T-cell (primary cell): Measurements from ENCODE around the gene ZBTB4. TPM values are rescaled to one million over a fixed set of nuclear protein-coding genes. Genes with fewer than 3 reads are reported as not detected.

ENCODE experiments used
- ATAC-seq, 4 experiments: fragments of 200-7000 bp in 3 of 4; fragments of 150-1000 bp in 1 of 4; cut with Tn5 transposase; replicated peaks in 1 of 4; 1 replicate in 3 of 4; 2 replicates in 1 of 4; pipeline ENCODE4 v1.10.0; 2021; ENCODE audit warnings: moderate library complexity in 3 of 4, mild to moderate bottlenecking in 2 of 4, moderate number of reproducible peaks in 1 of 4
- CTCF ChIA-PET, 2 donors: fragments of 300-600 bp; sonication (Branson Sonifier 250); formaldehyde crosslinking; loops; one replicate each; lab custom pipeline; 2022; ENCODE audit warnings: antibody characterized with exemption in 2 of 2; lab: Charles Lee
- POLR2A ChIA-PET, 2 donors: fragments of 300-600 bp; sonication (Branson Sonifier 250); formaldehyde crosslinking; loops; one replicate each; lab custom pipeline; 2022; ENCODE audit warnings: antibody characterized with exemption in 2 of 2; lab: Charles Lee
- DNase-seq, 35 experiments: peaks; one replicate each; pipeline versions ENCODE4 v3.0.0 to v3.0.0-alpha.2; 2013 to 2023
- H3K27ac ChIP-seq: one replicate; pipeline ENCODE4 v1.5.1; 2013; ENCODE audit warnings: low read length
- H3K27me3 ChIP-seq, 2 experiments: replicated peaks in 1 of 2; 1 replicate in 1 of 2; 2 replicates in 1 of 2; pipeline versions ENCODE4 v1.6.1 to v1.7.0; 2013; ENCODE audit warnings: low read length in 1 of 2, mixed read lengths in 1 of 2; ENCODE audit not compliant: control insufficient read depth in 2 of 2, insufficient read depth in 2 of 2; ENCODE audit errors: extremely low read depth in 1 of 2
- H3K36me3 ChIP-seq, 2 donors: 1 replicate in 1 of 2; 2 replicates in 1 of 2; pipeline versions ENCODE4 v1.6.1 to v1.7.0; 2013; ENCODE audit warnings: low read length in 1 of 2; ENCODE audit not compliant: control insufficient read depth in 2 of 2, insufficient read depth in 1 of 2; ENCODE audit errors: extremely low read depth in 1 of 2
- H3K4me1 ChIP-seq, 2 experiments: 1 replicate in 1 of 2; 2 replicates in 1 of 2; pipeline versions ENCODE4 v1.6.1 to v1.7.0; 2013; ENCODE audit warnings: low read length in 2 of 2, mixed read lengths in 1 of 2; ENCODE audit not compliant: insufficient read depth in 2 of 2, control insufficient read depth in 1 of 2; ENCODE audit errors: extremely low read depth in 1 of 2
- H3K4me3 ChIP-seq, 2 donors: 1 replicate in 1 of 2; 2 replicates in 1 of 2; pipeline versions ENCODE4 v1.5.1 to v1.7.0; 2013; ENCODE audit warnings: mild to moderate bottlenecking in 2 of 2, low read length in 1 of 2, moderate library complexity in 1 of 2; ENCODE audit not compliant: control insufficient read depth in 1 of 2; ENCODE audit errors: extremely low read depth in 1 of 2
- H3K9me3 ChIP-seq: 2 replicates; pipeline ENCODE4 v1.7.0; 2013
- H3K27ac Mint-ChIP-seq, 2 donors: one replicate each; pipeline ENCODE4 v1.8.0; 2020 to 2021; ENCODE audit warnings: mild to moderate bottlenecking in 2 of 2, mixed read lengths in 2 of 2
- H3K27me3 Mint-ChIP-seq, 2 donors: one replicate each; pipeline ENCODE4 v1.8.0; 2021 to 2022; ENCODE audit warnings: mixed read lengths in 2 of 2
- H3K36me3 Mint-ChIP-seq: one replicate; pipeline ENCODE4 v1.8.0; 2021; ENCODE audit warnings: mixed read lengths
- H3K4me1 Mint-ChIP-seq, 3 donors: one replicate each; pipeline ENCODE4 v1.8.0; 2020 to 2022; ENCODE audit warnings: mixed read lengths in 3 of 3, mild to moderate bottlenecking in 1 of 3
- H3K4me3 Mint-ChIP-seq, 3 donors: one replicate each; pipeline ENCODE4 v1.8.0; 2020 to 2022; ENCODE audit warnings: mild to moderate bottlenecking in 3 of 3, mixed read lengths in 3 of 3, moderate library complexity in 3 of 3
- H3K9me3 Mint-ChIP-seq, 3 donors: one replicate each; pipeline ENCODE4 v1.8.0; 2020 to 2022; ENCODE audit warnings: mixed read lengths in 3 of 3
- WGBS: methylation state at CpG from one replicate; pipeline ENCODE4 v1.1.5; 2013; ENCODE audit warnings: missing lambda C conversion rate; ENCODE audit not compliant: insufficient coverage; 5-methylcytosine and 5-hydroxymethylcytosine counted together
- total RNA-seq, 35 experiments: library from RNA in 6 of 35; stranded (reverse) in 6 of 35; fragments of 120-200 nt in 1 of 35; gene quantifications; one replicate each; pipeline versions ENCODE4 v1.2.1 to v1.2.4 and lab custom pipeline; 2013 to 2026

The ZBTB4 gene
- total RNA-seq, 5 donors from 2014 or later (not counting 1 experiment from before 2014, with no cell fraction given), result 64.0 to 86.6 (median 82.7) TPM

- peaks cover 8 to 50% of the 10 kb centered on the region in 2 donors for H3K36me3 ChIP-seq
- H3K4me1 ChIP-seq, result peaks cover 7 to 15% of the 10 kb centered on the region in 2 experiments
- CTCF ChIA-PET, result no interaction called here
- Mint-ChIP-seq H3K36me3 (peaks cover 15% of the 10 kb centered on the region), H3K4me1 (peaks cover 11 to 14% (median 13%) of the 10 kb centered on the region in 3 donors), H3K27me3 (no peaks in the 10 kb centered on the region), H3K9me3 (no peaks in the 10 kb centered on the region), H3K4me3 (no peak overlapping the region), H3K27ac (peak overlapping the region in 1 of 2 donors; percentile 28)
- ATAC-seq, result peak in 1 of 4 experiments; percentile 12
- POLR2A ChIA-PET, result interaction anchor here in 1 of 2 donors (0.6 kb wide), 1 partner anchor 95 kb away, joined by 8 read pairs; no protein-coding TSS in a partner anchor
- H3K27ac ChIP-seq, result no peak overlapping the region
- 95% methylated on average over 29 of the region's 33 CpGs for WGBS
- no peaks in the 10 kb centered on the region for H3K9me3 ChIP-seq
- no peak for DNase-seq
- H3K4me3 ChIP-seq, result no peak overlapping the region
- no peaks in the 10 kb centered on the region for H3K27me3 ChIP-seq
Observed at GRCh38 chr17:7465597-7466275, 13.7 kb downstream of the ZBTB4 start.

- ATAC-seq (no peak), DNase-seq (no peak)
- Histone ChIP-seq H3K27me3 (no peaks in the 10 kb centered on the region), H3K9me3 (no peaks in the 10 kb centered on the region), H3K4me3 (no peak overlapping the region), H3K27ac (no peak overlapping the region), H3K36me3 (peaks cover 8 to 50% of the 10 kb centered on the region in 2 donors), H3K4me1 (peaks cover 6 to 15% of the 10 kb centered on the region in 2 experiments)
- ChIA-PET CTCF (no interaction called here), POLR2A (interaction anchor here in 1 of 2 donors (0.9 kb wide), 1 partner anchor 21 kb away, joined by 3 read pairs; no protein-coding TSS in a partner anchor)
- Mint-ChIP-seq H3K4me1 (peaks cover 12 to 19% (median 12%) of the 10 kb centered on the region in 3 donors), H3K9me3 (no peaks in the 10 kb centered on the region), H3K4me3 (no peak overlapping the region), H3K36me3 (peaks cover 15% of the 10 kb centered on the region), H3K27me3 (no peaks in the 10 kb centered on the region), H3K27ac (no peak overlapping the region)
- 97% methylated on average over 4 of the region's 9 CpGs for WGBS
Observed at GRCh38 chr17:7464081-7464480, 15.3 kb downstream of the ZBTB4 start.

GRCh38 chr17:7463372-7463846, 16.0 kb downstream of the ZBTB4 start:
- peak in 1 of 4 experiments; percentile 14 for ATAC-seq

GRCh38 chr17:7462474-7463371, 16.7 kb downstream of the ZBTB4 start:
- no peak overlapping the region for H3K27ac Mint-ChIP-seq
- Histone ChIP-seq H3K27me3 (no peaks in the 10 kb centered on the region), H3K36me3 (peaks cover 8 to 45% of the 10 kb centered on the region in 2 donors), H3K4me1 (peaks cover 6 to 9% of the 10 kb centered on the region in 2 experiments), H3K27ac (no peak overlapping the region), H3K4me3 (no peak overlapping the region), H3K9me3 (no peaks in the 10 kb centered on the region)
- H3K4me1 Mint-ChIP-seq, result peaks cover 6 to 13% (median 8%) of the 10 kb centered on the region in 3 donors
- peak in 1 of 4 experiments; percentile 22 for ATAC-seq
- DNase-seq, result no peak
- H3K4me3 Mint-ChIP-seq, result no peak overlapping the region
- ChIA-PET CTCF (interaction anchor here in 1 of 2 donors (0.6 kb wide), 1 partner anchor 107 kb away, joined by 3 read pairs; no protein-coding TSS in a partner anchor), POLR2A (interaction anchor here in 1 of 2 donors (0.6 kb wide), 1 partner anchor 17 kb away, joined by 4 read pairs; the partner anchor contains the start of gene ZBTB4)
- peaks cover 15% of the 10 kb centered on the region for H3K36me3 Mint-ChIP-seq
- WGBS, result 94% methylated on average over 31 of the region's 44 CpGs
- H3K9me3 Mint-ChIP-seq, result no peaks in the 10 kb centered on the region
- no peaks in the 10 kb centered on the region for H3K27me3 Mint-ChIP-seq

More at GRCh38 chr17:7463372-7463846, 16.0 kb downstream of the ZBTB4 start:
- WGBS, result 100% methylated on average over 6 of the region's 14 CpGs
- no peak overlapping the region for H3K27ac ChIP-seq
- Mint-ChIP-seq H3K4me3 (no peak overlapping the region), H3K27me3 (no peaks in the 10 kb centered on the region), H3K36me3 (peaks cover 15% of the 10 kb centered on the region), H3K9me3 (no peaks in the 10 kb centered on the region), H3K27ac (no peak overlapping the region), H3K4me1 (peaks cover 8 to 14% (median 10%) of the 10 kb centered on the region in 3 donors)
- no peaks in the 10 kb centered on the region for H3K27me3 ChIP-seq
- H3K9me3 ChIP-seq, result no peaks in the 10 kb centered on the region
- ChIA-PET POLR2A (no interaction called here), CTCF (no interaction called here)
- H3K36me3 ChIP-seq, result peaks cover 8 to 48% of the 10 kb centered on the region in 2 donors
- no peak overlapping the region for H3K4me3 ChIP-seq
- no peak for DNase-seq
- H3K4me1 ChIP-seq, result peaks cover 6 to 14% of the 10 kb centered on the region in 2 experiments

- H3K4me3 ChIP-seq, result no peak overlapping the region
- H3K9me3 ChIP-seq, result no peaks in the 10 kb centered on the region
- Mint-ChIP-seq H3K9me3 (no peaks in the 10 kb centered on the region), H3K4me1 (peaks cover 7 to 18% (median 11%) of the 10 kb centered on the region in 3 donors), H3K27me3 (no peaks in the 10 kb centered on the region), H3K27ac (no peak overlapping the region), H3K4me3 (no peak overlapping the region), H3K36me3 (peaks cover 8% of the 10 kb centered on the region)
- ATAC-seq (no peak), DNase-seq (no peak)
- WGBS, result 91% methylated on average over 5 of the region's 7 CpGs
- ChIA-PET POLR2A (interaction anchor here in 1 of 2 donors (0.6 kb wide), 1 partner anchor 34 kb away, joined by 3 read pairs; no protein-coding TSS in a partner anchor), CTCF (interaction anchor here in 1 of 2 donors (0.7 kb wide), 1 partner anchor 15 kb away, joined by 3 read pairs; no protein-coding TSS in a partner anchor)
- no peak overlapping the region for H3K27ac ChIP-seq
- H3K36me3 ChIP-seq, result peaks cover 2 to 30% of the 10 kb centered on the region in 2 donors
- peaks cover 0 to 8% of the 10 kb centered on the region in 2 experiments for H3K4me1 ChIP-seq
- no peaks in the 10 kb centered on the region for H3K27me3 ChIP-seq
Observed at GRCh38 chr17:7460850-7461660, 18.4 kb downstream of the ZBTB4 start.
